Vagina (tissue), 2 donors: ENCODE results near the gene KIAA1671. TPM values are rescaled to one million over a fixed set of nuclear protein-coding genes. Genes with fewer than 3 reads are reported as not detected.
A peak's percentile ranks its signal among the peaks of the same experiment; 100 is the strongest.

Source experiments
- DNase-seq, 2 donors: peaks; one replicate each; pipeline ENCODE4 v3.0.0-alpha.2; 2017; ENCODE audit errors: extremely low spot score in 2 of 2
- H3K27ac ChIP-seq: fragments of 200-600 bp; sonication (generic); one replicate; pipeline ENCODE4 v1.5.1; 2019
- H3K27me3 ChIP-seq: fragments of 200-600 bp; sonication (generic); one replicate; pipeline ENCODE4 v1.5.1; 2019
- H3K36me3 ChIP-seq, 2 donors: fragments of 200-600 bp; sonication (generic); one replicate each; pipeline ENCODE4 v1.5.1; 2017 to 2019
- H3K4me1 ChIP-seq: fragments of 200-600 bp; sonication (generic); one replicate; pipeline ENCODE4 v1.5.1; 2019
- H3K4me3 ChIP-seq, 2 donors: fragments of 200-600 bp; sonication (generic); 1 replicate in 1 of 2; 2 replicates in 1 of 2; pipeline ENCODE4 v1.5.1; 2016 to 2019
- H3K9me3 ChIP-seq: fragments of 200-600 bp; sonication (generic); one replicate; pipeline ENCODE4 v1.5.1; 2019
- POLR2A ChIP-seq, 2 donors: fragments of 450-650 bp; IDR thresholded peaks; one replicate each; pipeline ENCODE4 v1.6.1; 2017; ENCODE audit warnings: antibody characterized with exemption in 2 of 2, mild to moderate bottlenecking in 2 of 2, moderate library complexity in 2 of 2
- POLR2AphosphoS5 ChIP-seq, 2 donors: sonication (generic); formaldehyde crosslinking; IDR thresholded peaks; one replicate each; pipeline ENCODE4 v1.9.0; 2017; ENCODE audit warnings: antibody characterized with exemption in 2 of 2, mild to moderate bottlenecking in 2 of 2, low read depth in 1 of 2; ENCODE audit not compliant: insufficient read depth in 1 of 2
- intact Hi-C: fragments of 100-400 bp; cut with DNase I; formaldehyde crosslinking; loops from one replicate; pipeline ENCODE4 v1.15.1; 2023
- total RNA-seq: library from RNA; depleted of rRNA; stranded (reverse); fragments of >200 nt; gene quantifications from one replicate; pipeline ENCODE4 v1.2.3, GENCODE V29; 2016
- TF ChIP-seq, protein P1 (sequence below), 3 experiments: fragments of 450-650 bp in 2 of 3; fragments of 200-600 bp in 1 of 3; sonication (generic) in 1 of 3; IDR thresholded peaks; one replicate each; pipeline ENCODE4 v1.5.1; 2017 to 2019; ENCODE audit warnings: antibody characterized with exemption in 3 of 3, mild to moderate bottlenecking in 2 of 3, moderate library complexity in 2 of 3

The KIAA1671 gene
- total RNA-seq, 1 donor from 2014 or later: 54.0 TPM

DNA sequence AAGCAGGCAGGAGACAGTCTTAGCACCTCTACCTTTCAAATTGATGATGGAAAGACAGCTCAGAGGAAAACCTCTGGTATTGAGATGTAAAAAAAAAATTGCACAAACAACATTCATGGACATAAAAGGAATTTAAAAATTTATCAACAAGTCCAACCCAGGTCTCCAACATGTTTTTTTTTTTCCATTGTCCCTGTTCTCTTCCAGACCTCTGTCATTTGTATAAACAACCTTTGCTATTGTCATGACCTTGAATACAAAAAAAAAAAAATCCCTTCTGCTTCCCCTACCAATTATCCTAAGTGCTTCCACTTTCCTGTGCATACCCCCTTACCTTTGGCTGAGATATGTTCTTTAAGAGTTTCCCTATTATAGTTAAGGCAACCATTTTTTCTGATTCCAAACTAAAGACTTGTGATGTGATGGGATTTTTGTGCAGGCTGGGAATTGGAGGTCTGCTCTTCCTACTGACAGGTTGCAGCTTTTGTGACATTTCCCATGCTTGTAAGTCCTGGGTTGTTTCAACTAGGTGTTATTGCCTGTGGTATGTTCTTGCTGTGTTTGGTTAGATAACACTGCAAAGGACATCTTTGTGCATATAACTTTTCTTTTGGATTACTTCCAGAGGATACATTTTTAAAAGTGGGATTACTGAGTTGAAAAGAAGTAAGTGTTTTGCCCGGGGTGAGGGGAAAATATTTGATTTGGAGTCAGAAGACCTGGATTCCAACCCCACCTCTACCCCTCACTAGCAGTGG lies 67.1 kb downstream of the KIAA1671 start:
- Histone ChIP-seq H3K4me1 (peaks cover 6% of the 10 kb centered on the region), H3K36me3 (no peaks in the 10 kb centered on the region), H3K4me3 (no peak overlapping the region), H3K27me3 (no peaks in the 10 kb centered on the region), H3K9me3 (no peaks in the 10 kb centered on the region), H3K27ac (no peak overlapping the region)
- TF ChIP-seq, protein P1, sequence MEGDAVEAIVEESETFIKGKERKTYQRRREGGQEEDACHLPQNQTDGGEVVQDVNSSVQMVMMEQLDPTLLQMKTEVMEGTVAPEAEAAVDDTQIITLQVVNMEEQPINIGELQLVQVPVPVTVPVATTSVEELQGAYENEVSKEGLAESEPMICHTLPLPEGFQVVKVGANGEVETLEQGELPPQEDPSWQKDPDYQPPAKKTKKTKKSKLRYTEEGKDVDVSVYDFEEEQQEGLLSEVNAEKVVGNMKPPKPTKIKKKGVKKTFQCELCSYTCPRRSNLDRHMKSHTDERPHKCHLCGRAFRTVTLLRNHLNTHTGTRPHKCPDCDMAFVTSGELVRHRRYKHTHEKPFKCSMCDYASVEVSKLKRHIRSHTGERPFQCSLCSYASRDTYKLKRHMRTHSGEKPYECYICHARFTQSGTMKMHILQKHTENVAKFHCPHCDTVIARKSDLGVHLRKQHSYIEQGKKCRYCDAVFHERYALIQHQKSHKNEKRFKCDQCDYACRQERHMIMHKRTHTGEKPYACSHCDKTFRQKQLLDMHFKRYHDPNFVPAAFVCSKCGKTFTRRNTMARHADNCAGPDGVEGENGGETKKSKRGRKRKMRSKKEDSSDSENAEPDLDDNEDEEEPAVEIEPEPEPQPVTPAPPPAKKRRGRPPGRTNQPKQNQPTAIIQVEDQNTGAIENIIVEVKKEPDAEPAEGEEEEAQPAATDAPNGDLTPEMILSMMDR (IDR thresholded peaks at IDR 0.05): no peak
- TF ChIP-seq POLR2AphosphoS5 (IDR thresholded peaks at IDR 0.05; ENCODE audit: insufficient read depth in 1 of 2, low read depth in 1 of 2) (no peak), POLR2A (IDR thresholded peaks at IDR 0.05) (no peak)
- intact Hi-C loops: no loop called here
- no peak for DNase-seq

DNA sequence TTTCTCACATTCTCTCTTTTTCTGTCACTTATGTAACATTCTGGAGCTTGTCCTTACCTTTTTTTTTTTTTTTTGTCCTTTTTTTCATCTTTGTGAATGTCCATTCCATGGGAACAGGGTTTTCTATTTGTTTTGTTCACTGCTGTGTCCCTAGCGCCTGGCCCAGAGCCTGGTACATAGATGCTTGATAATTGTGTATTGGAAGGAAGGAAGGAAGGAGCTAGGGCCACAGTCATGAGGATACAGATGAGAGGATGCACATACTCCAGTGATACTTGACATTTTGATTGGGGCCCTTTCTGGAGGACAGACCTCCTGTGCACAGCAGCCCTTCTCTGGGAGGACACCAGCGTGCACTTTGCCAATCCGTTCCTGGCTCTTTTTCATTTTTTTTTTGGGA lies 68.9 kb downstream of the KIAA1671 start:
- H3K4me3 ChIP-seq: no peak overlapping the region
- DNase-seq: no peak
- H3K27me3 ChIP-seq: no peaks in the 10 kb centered on the region
- intact Hi-C loops: no loop called here
- no peak overlapping the region for H3K27ac ChIP-seq
- TF ChIP-seq, protein P1 (IDR thresholded peaks at IDR 0.05): no peak
- TF ChIP-seq POLR2AphosphoS5 (IDR thresholded peaks at IDR 0.05; ENCODE audit: insufficient read depth in 1 of 2, low read depth in 1 of 2): no peak
- TF ChIP-seq POLR2A (IDR thresholded peaks at IDR 0.05): no peak
- peaks cover 23% of the 10 kb centered on the region for H3K4me1 ChIP-seq
- no peaks in the 10 kb centered on the region for H3K9me3 ChIP-seq
- no peaks in the 10 kb centered on the region for H3K36me3 ChIP-seq

DNA sequence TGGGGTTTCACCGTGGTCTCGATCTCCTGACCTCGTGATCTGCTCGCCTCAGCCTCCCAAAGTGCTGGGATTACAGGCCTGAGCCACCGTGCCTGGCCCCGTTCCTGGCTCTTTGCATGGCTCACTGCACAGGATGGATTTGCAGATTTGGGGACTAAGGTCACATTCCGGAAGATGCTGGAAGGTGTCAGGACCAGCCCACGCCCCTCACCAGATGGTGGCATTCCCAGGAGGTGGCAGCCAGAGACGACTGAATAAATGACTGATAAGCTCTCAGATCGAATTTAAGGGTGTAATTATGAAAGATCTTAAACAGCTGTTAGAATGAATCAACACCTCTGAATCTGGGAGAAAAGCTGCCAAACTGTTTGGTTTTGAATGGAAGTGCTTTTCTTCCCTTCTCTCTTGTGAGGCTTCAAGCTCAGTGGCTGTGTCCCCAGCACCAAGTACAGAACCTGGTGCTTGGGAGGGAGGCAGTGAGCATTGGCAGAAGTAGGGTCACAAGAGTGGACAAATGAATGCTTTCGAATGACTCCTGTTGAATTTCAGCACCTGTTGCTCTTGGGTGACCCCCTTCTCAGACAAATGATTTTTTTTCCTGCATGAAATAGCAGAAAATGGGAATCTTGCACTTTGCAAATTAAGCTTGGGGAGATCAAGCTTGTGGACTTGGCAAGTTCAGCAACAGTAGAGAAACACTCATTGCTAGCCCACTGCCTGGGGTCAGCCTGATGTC lies 69.6 kb downstream of the KIAA1671 start:
- intact Hi-C loops: no loop called here
- no peak for TF ChIP-seq POLR2A (IDR thresholded peaks at IDR 0.05)
- TF ChIP-seq, protein P1 (IDR thresholded peaks at IDR 0.05): no peak
- TF ChIP-seq POLR2AphosphoS5 (IDR thresholded peaks at IDR 0.05; ENCODE audit: insufficient read depth in 1 of 2, low read depth in 1 of 2): no peak
- H3K27me3 ChIP-seq: no peaks in the 10 kb centered on the region
- H3K27ac ChIP-seq: no peak overlapping the region
- peaks cover 30% of the 10 kb centered on the region for H3K4me1 ChIP-seq
- H3K4me3 ChIP-seq: no peak overlapping the region
- no peak for DNase-seq
- H3K36me3 ChIP-seq: no peaks in the 10 kb centered on the region
- H3K9me3 ChIP-seq: no peaks in the 10 kb centered on the region

DNA sequence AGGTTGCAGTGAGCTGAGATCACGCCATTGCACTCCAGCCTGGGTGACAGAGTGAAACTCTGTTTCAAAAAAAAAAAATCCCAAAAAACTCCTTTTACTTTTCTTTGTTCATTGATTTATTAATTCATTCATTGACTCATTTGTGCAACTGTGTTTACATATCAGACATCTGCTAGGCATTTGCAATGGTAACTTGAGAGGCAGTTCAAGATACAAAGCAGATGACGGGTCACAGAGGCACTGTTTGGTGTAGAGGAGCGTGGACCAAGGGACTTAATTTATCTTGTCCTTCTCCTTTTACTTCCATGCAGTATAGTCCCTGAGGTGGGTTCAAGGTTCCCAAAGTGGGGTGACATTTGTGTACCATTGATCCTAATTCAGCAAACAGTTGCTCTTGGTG lies 71.4 kb downstream of the KIAA1671 start:
- no peaks in the 10 kb centered on the region for H3K36me3 ChIP-seq
- intact Hi-C loops: no loop called here
- TF ChIP-seq POLR2AphosphoS5 (IDR thresholded peaks at IDR 0.05; ENCODE audit: insufficient read depth in 1 of 2, low read depth in 1 of 2) (no peak), POLR2A (IDR thresholded peaks at IDR 0.05) (no peak)
- TF ChIP-seq, protein P1 (IDR thresholded peaks at IDR 0.05): no peak
- peaks cover 48% of the 10 kb centered on the region for H3K4me1 ChIP-seq
- no peaks in the 10 kb centered on the region for H3K9me3 ChIP-seq
- H3K27ac ChIP-seq: no peak overlapping the region
- DNase-seq: no peak
- no peak overlapping the region for H3K4me3 ChIP-seq
- no peaks in the 10 kb centered on the region for H3K27me3 ChIP-seq

DNA sequence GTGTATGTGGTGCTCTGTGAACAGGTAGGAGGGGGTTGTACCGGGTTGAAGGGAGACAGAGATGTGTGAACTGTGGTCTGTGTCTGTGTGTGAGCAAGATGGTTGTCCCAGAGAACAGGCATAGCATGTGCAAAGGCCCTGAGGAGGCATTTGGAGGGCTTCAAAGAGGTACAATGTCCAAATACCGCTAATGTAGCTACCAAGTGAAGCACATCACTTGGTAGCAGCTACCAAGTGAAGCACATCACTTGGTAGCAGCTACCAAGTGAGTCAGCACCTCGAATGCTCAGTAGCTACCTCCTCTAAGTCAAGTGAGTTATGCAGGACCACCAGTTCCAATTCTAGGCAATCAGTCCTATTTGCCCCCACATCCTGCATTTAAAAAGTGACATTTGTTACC lies 72.4 kb downstream of the KIAA1671 start:
- Histone ChIP-seq H3K36me3 (no peaks in the 10 kb centered on the region), H3K27ac (peak overlapping the region; percentile 70), H3K9me3 (no peaks in the 10 kb centered on the region), H3K4me3 (no peak overlapping the region), H3K27me3 (no peaks in the 10 kb centered on the region), H3K4me1 (peaks cover 48% of the 10 kb centered on the region)
- no peak for DNase-seq
- no peak for TF ChIP-seq POLR2A (IDR thresholded peaks at IDR 0.05)
- TF ChIP-seq, protein P1 (IDR thresholded peaks at IDR 0.05): no peak
- TF ChIP-seq POLR2AphosphoS5 (IDR thresholded peaks at IDR 0.05; ENCODE audit: insufficient read depth in 1 of 2, low read depth in 1 of 2): no peak
- intact Hi-C loops: no loop called here
